Skeletal muscle satellite cell (primary cell): ENCODE measurements around the gene TPSD1.
"Not testable (repeated sequence)": the region's sequence is repeated elsewhere in the genome, so short reads cannot be mapped to it uniquely, and the experiment has no call there.

Source experiments
- H3K27me3 ChIP-seq: 2 replicates; pipeline ENCODE4 v1.7.0; 2013; ENCODE audit warnings: low read length; ENCODE audit not compliant: control insufficient read depth, insufficient read depth
- H3K36me3 ChIP-seq: 2 replicates; pipeline ENCODE4 v1.7.0; 2013; ENCODE audit warnings: mild to moderate bottlenecking, control low read depth, low read length; ENCODE audit not compliant: insufficient read depth
- H3K4me1 ChIP-seq: 2 replicates; pipeline ENCODE4 v1.7.0; 2013; ENCODE audit warnings: low read length; ENCODE audit not compliant: control insufficient read depth, insufficient read depth
- H3K4me2 ChIP-seq: 2 replicates; pipeline ENCODE4 v1.7.0; 2013; ENCODE audit warnings: mild to moderate bottlenecking, low read length
- H3K4me3 ChIP-seq: 2 replicates; pipeline ENCODE4 v1.7.0; 2013; ENCODE audit warnings: low read length
- H3K9ac ChIP-seq: 2 replicates; pipeline ENCODE4 v1.7.0; 2013; ENCODE audit warnings: mild to moderate bottlenecking, low read depth, low read length, moderate library complexity
- H3K9me3 ChIP-seq: replicated peaks from 2 replicates; pipeline ENCODE4 v1.7.0; 2013; ENCODE audit warnings: mild to moderate bottlenecking, control low read depth, low read length

TPSD1 gene

GRCh38 chr16:1222553-1223354 is 33.1 kb upstream of the TPSD1 start:
- Histone ChIP-seq H3K27me3 (peaks cover 6% of the 10 kb centered on the region), H3K9ac (no peak overlapping the region), H3K9me3 (no peaks in the 10 kb centered on the region), H3K36me3 (no peaks in the 10 kb centered on the region), H3K4me3 (no peak overlapping the region), H3K4me2 (no peak overlapping the region), H3K4me1 (no peaks in the 10 kb centered on the region)

- Histone ChIP-seq H3K4me2 (no peak overlapping the region), H3K9ac (no peak overlapping the region), H3K4me3 (no peak overlapping the region), H3K27me3 (peaks cover 6% of the 10 kb centered on the region), H3K36me3 (no peaks in the 10 kb centered on the region), H3K4me1 (no peaks in the 10 kb centered on the region), H3K9me3 (no peaks in the 10 kb centered on the region)
Measured at GRCh38 chr16:1223355-1224214, 32.3 kb upstream of the TPSD1 start.

GRCh38 chr16:1224558-1224957 is 31.3 kb upstream of the TPSD1 start:
- no peaks in the 10 kb centered on the region for H3K9me3 ChIP-seq
- H3K27me3 ChIP-seq = peaks cover 6% of the 10 kb centered on the region
- H3K4me3 ChIP-seq = no peak overlapping the region
- H3K9ac ChIP-seq = no peak overlapping the region
- no peaks in the 10 kb centered on the region for H3K4me1 ChIP-seq
- H3K36me3 ChIP-seq = no peaks in the 10 kb centered on the region
- no peak overlapping the region for H3K4me2 ChIP-seq

GRCh38 chr16:1225051-1225451 is 30.8 kb upstream of the TPSD1 start, which contains the start of gene TPSG1:
TPSG1 (minus strand) TSS chr16:1225268; CDS start chr16:1225252, 16 bp downstream.
- Histone ChIP-seq H3K4me3 (no peak within 1 kb of the TSS), H3K4me2 (no peak within 1 kb of the TSS), H3K36me3 (no peaks in the 10 kb centered on the region), H3K9ac (no peak within 1 kb of the TSS), H3K27me3 (peaks cover 6% of the 10 kb centered on the region), H3K9me3 (no peaks in the 10 kb centered on the region), H3K4me1 (no peaks in the 10 kb centered on the region)

- H3K4me3 ChIP-seq, H3K4me1 ChIP-seq, H3K9me3 ChIP-seq, H3K36me3 ChIP-seq, H3K9ac ChIP-seq, H3K27me3 ChIP-seq, H3K4me2 ChIP-seq: not testable (repeated sequence)
Measured at GRCh38 chr16:1225728-1226311, 30.0 kb upstream of the TPSD1 start.

GRCh38 chr16:1226692-1227091 is 29.2 kb upstream of the TPSD1 start:
- not testable (repeated sequence) for H3K4me3 ChIP-seq, H3K27me3 ChIP-seq, H3K36me3 ChIP-seq, H3K9ac ChIP-seq, H3K4me1 ChIP-seq, H3K4me2 ChIP-seq, H3K9me3 ChIP-seq

GRCh38 chr16:1228227-1228626 is 27.6 kb upstream of the TPSD1 start:
- not testable (repeated sequence) for H3K4me3 ChIP-seq, H3K27me3 ChIP-seq, H3K9me3 ChIP-seq, H3K4me1 ChIP-seq, H3K36me3 ChIP-seq, H3K4me2 ChIP-seq, H3K9ac ChIP-seq

- H3K9me3 ChIP-seq, H3K36me3 ChIP-seq, H3K4me3 ChIP-seq, H3K27me3 ChIP-seq, H3K4me2 ChIP-seq, H3K4me1 ChIP-seq, H3K9ac ChIP-seq: not testable (repeated sequence)
Measured at GRCh38 chr16:1229476-1229875, 26.4 kb upstream of the TPSD1 start.

GRCh38 chr16:1230084-1230470 is 25.8 kb upstream of the TPSD1 start, which contains the start of gene TPSB2:
TPSB2 (minus strand) TSS chr16:1230184; CDS start chr16:1229951, 233 bp downstream.
- H3K4me1 ChIP-seq, H3K9me3 ChIP-seq, H3K27me3 ChIP-seq, H3K9ac ChIP-seq, H3K4me2 ChIP-seq, H3K4me3 ChIP-seq, H3K36me3 ChIP-seq: not testable (repeated sequence)

- H3K36me3 ChIP-seq, H3K27me3 ChIP-seq, H3K4me2 ChIP-seq, H3K4me1 ChIP-seq, H3K9me3 ChIP-seq, H3K9ac ChIP-seq, H3K4me3 ChIP-seq: not testable (repeated sequence)
Measured at GRCh38 chr16:1230471-1231212, 25.2 kb upstream of the TPSD1 start.

- not testable (repeated sequence) for H3K4me3 ChIP-seq, H3K36me3 ChIP-seq, H3K9ac ChIP-seq, H3K4me1 ChIP-seq, H3K4me2 ChIP-seq, H3K9me3 ChIP-seq, H3K27me3 ChIP-seq
Measured at GRCh38 chr16:1231301-1231700, 24.6 kb upstream of the TPSD1 start.
